GM19035 (cell line): Measurements from ENCODE around the gene TMEM191B.
"Not testable (repeated sequence)": the region's sequence is repeated elsewhere in the genome, so short reads cannot be mapped to it uniquely, and the experiment has no call there.

Experiments used
- ATAC-seq: cut with Tn5 transposase; IDR thresholded peaks from one replicate; pipeline ENCODE4 v1.9.1; 2021; ENCODE audit not compliant: unreplicated experiment

TMEM191B gene

GRCh38 chr22:18527752-18528596 lies at the start of gene TMEM191B:
TSS of gene TMEM191B (plus strand) at chr22:18527802. CDS start at chr22:18527981, 179 bp downstream.
- peak; percentile 34 for ATAC-seq

- ATAC-seq = not testable (repeated sequence)
These were observed 31.4 kb upstream of the TMEM191B start for GRCh38 chr22:18496227-18496626.

GRCh38 chr22:18511327-18511726 lies 16.3 kb upstream of the TMEM191B start:
- ATAC-seq = not testable (repeated sequence)

- not testable (repeated sequence) for ATAC-seq
These were observed 15.2 kb upstream of the TMEM191B start for GRCh38 chr22:18512378-18512777.

- not testable (repeated sequence) for ATAC-seq
These were observed 14.1 kb upstream of the TMEM191B start for GRCh38 chr22:18513454-18513853.

- ATAC-seq = not testable (repeated sequence)
These were observed 9.5 kb upstream of the TMEM191B start, which contains the start of gene GGTLC3 for GRCh38 chr22:18518061-18518460. TSS of gene GGTLC3 (minus strand) at chr22:18518161. CDS start at chr22:18517897, 264 bp downstream.

- ATAC-seq = not testable (repeated sequence)
These were observed 4.8 kb upstream of the TMEM191B start for GRCh38 chr22:18522762-18523161.

- not testable (repeated sequence) for ATAC-seq
These were observed 4.3 kb upstream of the TMEM191B start for GRCh38 chr22:18523328-18523727.

- peak; percentile 70 for ATAC-seq
These were observed 1.2 kb downstream of the TMEM191B start for GRCh38 chr22:18528597-18529415.

- ATAC-seq = peak; percentile 23
These were observed 2.0 kb downstream of the TMEM191B start for GRCh38 chr22:18529416-18530145.

GRCh38 chr22:18533633-18534032 lies 6.0 kb downstream of the TMEM191B start:
- ATAC-seq = not testable (repeated sequence)

- not testable (repeated sequence) for ATAC-seq
These were observed 6.7 kb downstream of the TMEM191B start for GRCh38 chr22:18534315-18534714.

- not testable (repeated sequence) for ATAC-seq
These were observed 12.4 kb downstream of the TMEM191B start for GRCh38 chr22:18539994-18540393.

- ATAC-seq = not testable (repeated sequence)
These were observed 15.8 kb downstream of the TMEM191B start for GRCh38 chr22:18543400-18543799.

GRCh38 chr22:18544615-18545014 lies 17.0 kb downstream of the TMEM191B start:
- not testable (repeated sequence) for ATAC-seq

GRCh38 chr22:18549458-18550179 lies 22.0 kb downstream of the TMEM191B start:
- ATAC-seq = not testable (repeated sequence)

- ATAC-seq = not testable (repeated sequence)
These were observed 23.4 kb downstream of the TMEM191B start for GRCh38 chr22:18551046-18551445.

- ATAC-seq = not testable (repeated sequence)
These were observed 25.4 kb downstream of the TMEM191B start for GRCh38 chr22:18552839-18553597.
